Measurements from ENCODE around the gene ITGAE.
A peak's percentile ranks its signal among the peaks of the same experiment; 100 is the strongest.

Gene ITGAE

DNA sequence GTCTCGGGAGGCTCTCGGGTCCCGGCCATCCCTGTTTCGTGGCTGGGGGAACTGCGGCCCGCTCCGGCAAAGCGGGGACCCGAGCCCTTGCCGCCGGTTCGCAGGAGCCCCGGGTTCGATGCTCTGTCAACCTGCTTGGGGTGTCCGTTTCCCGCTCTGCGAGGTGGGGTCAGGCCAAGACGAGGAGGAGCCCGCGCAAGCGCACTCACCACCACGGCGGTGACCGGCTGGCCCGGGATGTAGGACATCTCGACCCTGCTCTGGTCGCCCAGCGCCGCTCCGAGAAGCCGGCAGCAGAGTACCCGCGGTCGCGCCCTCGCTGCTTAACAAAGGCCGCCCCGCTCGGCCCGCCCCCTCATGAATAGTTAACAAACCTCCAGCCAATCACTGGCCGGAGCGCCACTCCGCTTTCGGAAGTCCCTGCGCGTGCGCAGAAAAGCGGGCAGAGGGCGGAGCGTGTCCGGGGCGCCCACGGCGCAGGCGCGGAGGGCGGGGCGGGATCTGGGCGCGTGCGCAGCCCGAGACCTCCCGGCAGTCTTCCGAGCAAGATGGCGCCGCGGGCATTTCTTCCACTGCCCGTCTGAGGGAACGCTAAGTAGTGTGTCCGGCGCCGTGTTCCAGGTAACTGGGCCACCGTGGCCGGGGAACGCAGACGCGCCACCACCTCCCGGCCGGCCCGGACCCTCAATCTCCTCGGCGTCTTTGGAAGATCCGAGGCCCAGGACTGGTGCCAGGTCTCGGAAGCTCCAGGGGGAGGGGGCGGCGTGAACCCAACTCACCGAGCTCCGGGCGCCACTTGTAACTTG is 132.5 kb downstream of the ITGAE start, which contains the start of the genes EMC6 and TAX1BP3:
Gene EMC6 (plus strand): TSS at position 534 of the 806 bp plus-strand sequence. CDS start 335 bp downstream, outside the sequence.
Gene TAX1BP3 (minus strand): TSS at position 300 of the 806 bp plus-strand sequence. CDS start 52 bp downstream, at position 248.
- peak; percentile 61 to 100 (median 97) for DNase-seq

DNA sequence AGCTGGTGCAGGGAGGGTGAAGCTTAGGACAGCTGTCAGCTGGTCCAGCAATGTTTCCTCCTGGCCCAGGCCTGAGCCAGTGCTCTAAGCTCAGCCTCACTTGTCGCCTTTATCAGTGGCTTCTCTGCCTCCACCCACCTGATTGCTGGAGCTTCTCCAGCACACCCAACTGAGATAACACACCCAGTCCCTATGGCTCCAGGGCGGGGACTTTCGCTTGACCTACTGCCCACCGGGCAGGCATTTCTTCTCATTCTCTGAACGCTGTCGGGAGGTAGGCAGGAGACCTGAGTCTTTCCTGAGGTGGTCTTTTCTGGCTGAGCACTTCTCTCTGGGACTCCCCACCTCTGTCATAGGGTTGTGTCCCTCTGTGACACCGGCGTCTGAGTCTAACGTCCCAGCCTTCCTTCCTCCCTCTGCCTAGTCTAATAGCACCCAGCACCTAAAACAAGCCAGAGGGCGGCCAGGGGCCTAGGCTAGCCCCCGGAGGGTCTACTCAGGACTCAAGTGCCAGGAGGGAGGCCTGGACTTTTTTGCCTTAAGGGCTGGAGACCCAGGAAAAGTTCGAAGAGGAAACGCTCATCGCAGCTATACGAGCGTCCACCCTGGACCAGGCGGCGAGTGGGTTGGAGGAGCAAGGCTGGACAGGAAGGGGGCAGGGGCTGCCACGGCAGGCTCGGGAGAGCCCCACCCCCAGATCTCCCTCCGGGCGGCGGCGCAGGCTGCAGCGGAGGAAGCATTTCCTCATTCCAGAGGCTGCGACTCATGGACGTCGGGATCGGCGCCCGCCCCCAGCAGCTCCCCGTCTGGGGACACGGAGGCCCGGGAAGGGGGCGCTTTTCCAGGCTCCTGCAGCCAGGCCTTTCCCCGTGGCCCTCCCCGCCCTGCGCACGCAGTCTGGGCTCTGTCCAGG is 133.4 kb downstream of the ITGAE start:
- DNase-seq: peak in 31 of 56 donors; percentile 22 to 83 (median 70)

DNA sequence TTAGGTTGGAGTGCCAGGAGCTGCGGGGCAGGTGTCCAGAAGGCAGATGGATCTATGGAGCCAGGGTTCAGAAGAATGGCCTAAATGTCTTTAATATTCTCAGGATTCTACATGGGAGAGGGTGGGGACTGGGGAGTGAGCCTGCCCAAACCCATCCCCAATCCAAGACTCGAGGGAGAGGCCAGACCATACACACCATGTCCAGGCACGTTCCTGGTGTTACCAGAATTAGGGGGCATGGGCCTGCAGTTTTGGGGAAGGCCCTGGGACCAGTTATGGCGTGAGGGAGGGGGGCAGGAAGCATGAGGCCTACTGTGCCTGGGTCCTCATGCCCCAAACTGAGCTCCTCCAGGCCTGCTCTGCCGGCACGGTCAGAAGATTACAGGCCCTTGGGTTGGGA is 134.5 kb downstream of the ITGAE start:
- DNase-seq: no peak

DNA sequence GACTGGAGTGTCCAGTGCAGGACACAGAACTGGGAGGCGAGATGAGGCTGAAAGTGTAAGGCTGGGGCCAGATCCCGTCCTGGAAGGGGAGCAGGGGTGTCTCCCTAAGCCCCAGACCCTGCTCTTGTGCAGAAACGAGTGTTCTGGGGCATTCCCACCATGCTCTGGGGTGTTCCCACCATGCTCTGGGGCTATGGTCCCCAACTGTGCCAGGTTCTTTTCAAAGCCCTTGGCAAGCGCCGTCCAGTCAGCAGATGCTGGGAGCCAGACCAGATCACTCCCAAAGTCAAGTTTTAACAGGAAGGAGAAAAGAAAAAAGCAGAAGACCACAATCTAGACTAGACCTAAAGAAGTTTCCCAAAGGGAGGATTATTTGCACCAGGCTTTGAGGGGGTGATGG is 135.2 kb downstream of the ITGAE start:
- peak in 29 of 56 donors; percentile 10 to 64 (median 33) for DNase-seq
